CD4-positive, alpha-beta T cell treated with Interleukin-21 for 1 hour (primary cell): ENCODE measurements around the gene DLG4.

ENCODE experiments used
- DNase-seq: peaks from one replicate; pipeline ENCODE4 v3.0.0-alpha.2; 2020

Gene DLG4

GRCh38 chr17:7141824-7142223 lies 77.8 kb downstream of the DLG4 start:
- no peak for DNase-seq

- DNase-seq, result no peak
Observed at GRCh38 chr17:7139400-7139799, 80.2 kb downstream of the DLG4 start.

- no peak for DNase-seq
Observed at GRCh38 chr17:7138800-7139381, 80.7 kb downstream of the DLG4 start.

GRCh38 chr17:7137171-7137943 lies 82.3 kb downstream of the DLG4 start:
- no peak for DNase-seq
